Omental fat pad (tissue), 4 donors: ENCODE data around the gene NFKBIL1. TPM values are rescaled to one million over a fixed set of nuclear protein-coding genes. Genes with fewer than 3 reads are reported as not detected.

ENCODE experiments used
- ATAC-seq: fragments of 150-250 bp; one replicate; pipeline ENCODE4 v1.9.1; 2016; ENCODE audit warnings: mild to moderate bottlenecking, moderate library complexity; ENCODE audit not compliant: low FRiP score
- DNase-seq: peaks from one replicate; pipeline ENCODE4 v3.0.0-alpha.2; 2019; ENCODE audit warnings: low spot score
- total RNA-seq, 4 donors: library from RNA; depleted of rRNA; stranded (reverse); fragments of >200 nt; gene quantifications; one replicate each; pipeline ENCODE4 v1.1.0, GENCODE V29; 2016
- TF ChIP-seq, protein P1 (sequence below), 3 donors: fragments of 450-650 bp; IDR thresholded peaks; one replicate each; pipeline ENCODE4 v1.5.1; 2016 to 2017; ENCODE audit warnings: antibody characterized with exemption in 3 of 3, mild to moderate bottlenecking in 3 of 3, moderate library complexity in 2 of 3

The NFKBIL1 gene
- total RNA-seq, 4 donors from 2014 or later: 11.0 to 21.6 (median 16.3) TPM

- ATAC-seq (no peak), DNase-seq (no peak)
- TF ChIP-seq, protein P1, sequence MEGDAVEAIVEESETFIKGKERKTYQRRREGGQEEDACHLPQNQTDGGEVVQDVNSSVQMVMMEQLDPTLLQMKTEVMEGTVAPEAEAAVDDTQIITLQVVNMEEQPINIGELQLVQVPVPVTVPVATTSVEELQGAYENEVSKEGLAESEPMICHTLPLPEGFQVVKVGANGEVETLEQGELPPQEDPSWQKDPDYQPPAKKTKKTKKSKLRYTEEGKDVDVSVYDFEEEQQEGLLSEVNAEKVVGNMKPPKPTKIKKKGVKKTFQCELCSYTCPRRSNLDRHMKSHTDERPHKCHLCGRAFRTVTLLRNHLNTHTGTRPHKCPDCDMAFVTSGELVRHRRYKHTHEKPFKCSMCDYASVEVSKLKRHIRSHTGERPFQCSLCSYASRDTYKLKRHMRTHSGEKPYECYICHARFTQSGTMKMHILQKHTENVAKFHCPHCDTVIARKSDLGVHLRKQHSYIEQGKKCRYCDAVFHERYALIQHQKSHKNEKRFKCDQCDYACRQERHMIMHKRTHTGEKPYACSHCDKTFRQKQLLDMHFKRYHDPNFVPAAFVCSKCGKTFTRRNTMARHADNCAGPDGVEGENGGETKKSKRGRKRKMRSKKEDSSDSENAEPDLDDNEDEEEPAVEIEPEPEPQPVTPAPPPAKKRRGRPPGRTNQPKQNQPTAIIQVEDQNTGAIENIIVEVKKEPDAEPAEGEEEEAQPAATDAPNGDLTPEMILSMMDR (IDR thresholded peaks at IDR 0.05): no peak
Observed at GRCh38 chr6:31530659-31531058, 16.7 kb upstream of the NFKBIL1 start.

DNA sequence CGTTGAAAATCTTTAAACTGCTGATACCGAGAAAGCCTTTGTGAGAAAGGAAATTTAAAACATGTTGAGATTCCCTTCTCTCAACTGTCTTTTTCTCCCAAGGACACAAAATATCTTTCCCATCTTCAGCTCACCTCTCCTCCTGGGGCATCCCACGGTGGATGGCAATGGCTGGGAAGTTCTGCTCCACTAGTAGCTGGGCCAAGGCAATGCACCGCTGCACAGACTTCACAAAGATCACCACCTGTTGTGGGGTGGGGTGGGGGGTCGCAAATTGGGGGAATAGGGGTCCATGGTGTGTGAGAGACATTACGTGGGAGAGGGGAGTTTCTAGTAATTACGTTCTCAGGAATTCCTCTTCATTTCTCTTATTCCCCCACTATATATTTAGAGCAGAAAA lies 16.2 kb upstream of the NFKBIL1 start:
- DNase-seq (no peak), ATAC-seq (no peak)
- TF ChIP-seq, protein P1 (IDR thresholded peaks at IDR 0.05): no peak

GRCh38 chr6:31531771-31532643 lies 15.4 kb upstream of the NFKBIL1 start:
- TF ChIP-seq, protein P1 (IDR thresholded peaks at IDR 0.05): no peak
- ATAC-seq (no peak), DNase-seq (no peak)

- TF ChIP-seq, protein P1 (IDR thresholded peaks at IDR 0.05): no peak
- no peak for DNase-seq
- ATAC-seq: no peak
Observed at GRCh38 chr6:31532644-31533454, 14.6 kb upstream of the NFKBIL1 start.

DNA sequence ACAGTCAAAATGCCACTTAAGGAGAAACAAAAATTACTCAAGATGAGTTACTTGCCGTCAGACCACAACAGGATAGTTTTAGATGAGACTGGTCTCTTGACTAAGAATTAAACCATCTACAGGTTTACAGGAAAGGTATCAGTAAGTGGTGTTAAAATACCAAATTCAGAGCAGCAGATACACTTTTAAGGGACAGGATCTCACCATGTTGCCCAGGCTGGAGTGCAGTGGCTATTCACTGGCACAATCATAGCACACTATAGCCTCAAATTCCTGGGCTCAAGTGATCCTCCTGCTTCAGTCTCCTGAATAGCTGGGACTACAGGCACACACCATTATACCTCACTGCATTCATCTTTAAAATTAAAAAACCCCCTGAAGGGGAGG lies 14.0 kb upstream of the NFKBIL1 start:
- no peak for ATAC-seq
- TF ChIP-seq, protein P1 (IDR thresholded peaks at IDR 0.05): no peak
- no peak for DNase-seq

DNA sequence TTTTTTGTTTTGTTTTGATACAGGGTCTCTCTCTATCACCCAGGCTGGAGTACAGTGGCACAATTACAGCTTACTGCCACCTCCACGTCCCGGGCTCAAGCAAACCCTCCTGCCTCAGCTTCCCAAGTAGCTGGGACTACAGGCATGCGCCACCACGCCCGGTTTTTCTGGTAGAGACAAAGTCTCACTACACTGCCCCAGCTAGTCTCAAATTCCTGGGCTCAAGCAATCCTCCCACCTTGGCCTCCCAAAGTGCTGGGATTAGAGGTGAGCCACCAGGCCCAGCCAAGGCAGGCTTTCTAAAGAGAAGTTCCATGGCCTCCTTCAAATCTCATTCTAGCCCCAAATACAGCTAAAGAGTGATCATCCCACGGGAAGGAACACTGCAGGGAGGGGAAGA lies 13.4 kb upstream of the NFKBIL1 start:
- DNase-seq (no peak), ATAC-seq (no peak)
- TF ChIP-seq, protein P1 (IDR thresholded peaks at IDR 0.05): no peak
